Fibroblast of the aortic adventitia (primary cell): Measurements from ENCODE around the gene XYLT1. TPM values are rescaled to one million over a fixed set of nuclear protein-coding genes. Genes with fewer than 3 reads are reported as not detected.

Source experiments
- DNase-seq: peaks from one replicate; pipeline ENCODE4 v3.0.0-alpha.2; 2010; ENCODE audit warnings: low read depth
- H3K4me3 ChIP-seq: 2 replicates; pipeline ENCODE4 v1.5.1; 2011; ENCODE audit warnings: low read depth, mild to moderate bottlenecking, control low read depth, low read length, moderate library complexity
- total RNA-seq: library from RNA; depleted of rRNA; stranded (reverse); fragments of >200 nt; gene quantifications from 2 replicates; pipeline ENCODE4 v1.2.3, GENCODE V29; 2012; ENCODE audit warnings: low replicate concordance
- TF ChIP-seq, protein P1 (sequence below): IDR thresholded peaks from 2 replicates; pipeline ENCODE4 v1.5.1; 2011; ENCODE audit warnings: mild to moderate bottlenecking, low read length, control low read depth, inconsistent platforms; ENCODE audit not compliant: insufficient read depth

Gene XYLT1
- total RNA-seq, 1 donor = 32.7 TPM

DNA sequence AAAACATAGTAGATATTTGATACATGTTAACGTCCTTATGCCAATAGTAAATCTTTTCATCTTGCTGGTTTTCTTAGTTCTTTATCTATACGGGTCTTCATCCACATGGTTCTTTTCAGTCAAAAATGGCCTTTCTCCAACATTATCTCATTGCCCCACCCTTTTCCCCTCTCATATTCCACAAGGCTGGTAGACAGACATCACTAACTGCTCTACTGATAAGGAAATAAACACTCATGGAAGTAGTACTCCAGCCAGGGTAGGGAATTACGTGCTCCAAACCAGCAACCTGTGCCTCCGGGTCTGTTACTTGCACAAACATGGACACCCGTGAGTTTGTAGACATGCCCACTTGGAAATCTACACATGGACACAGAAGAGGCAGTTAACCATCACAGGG is 141.4 kb downstream of the XYLT1 start:
- TF ChIP-seq, protein P1, sequence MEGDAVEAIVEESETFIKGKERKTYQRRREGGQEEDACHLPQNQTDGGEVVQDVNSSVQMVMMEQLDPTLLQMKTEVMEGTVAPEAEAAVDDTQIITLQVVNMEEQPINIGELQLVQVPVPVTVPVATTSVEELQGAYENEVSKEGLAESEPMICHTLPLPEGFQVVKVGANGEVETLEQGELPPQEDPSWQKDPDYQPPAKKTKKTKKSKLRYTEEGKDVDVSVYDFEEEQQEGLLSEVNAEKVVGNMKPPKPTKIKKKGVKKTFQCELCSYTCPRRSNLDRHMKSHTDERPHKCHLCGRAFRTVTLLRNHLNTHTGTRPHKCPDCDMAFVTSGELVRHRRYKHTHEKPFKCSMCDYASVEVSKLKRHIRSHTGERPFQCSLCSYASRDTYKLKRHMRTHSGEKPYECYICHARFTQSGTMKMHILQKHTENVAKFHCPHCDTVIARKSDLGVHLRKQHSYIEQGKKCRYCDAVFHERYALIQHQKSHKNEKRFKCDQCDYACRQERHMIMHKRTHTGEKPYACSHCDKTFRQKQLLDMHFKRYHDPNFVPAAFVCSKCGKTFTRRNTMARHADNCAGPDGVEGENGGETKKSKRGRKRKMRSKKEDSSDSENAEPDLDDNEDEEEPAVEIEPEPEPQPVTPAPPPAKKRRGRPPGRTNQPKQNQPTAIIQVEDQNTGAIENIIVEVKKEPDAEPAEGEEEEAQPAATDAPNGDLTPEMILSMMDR = no peak
- H3K4me3 ChIP-seq = no peak overlapping the region
- DNase-seq = no peak

DNA sequence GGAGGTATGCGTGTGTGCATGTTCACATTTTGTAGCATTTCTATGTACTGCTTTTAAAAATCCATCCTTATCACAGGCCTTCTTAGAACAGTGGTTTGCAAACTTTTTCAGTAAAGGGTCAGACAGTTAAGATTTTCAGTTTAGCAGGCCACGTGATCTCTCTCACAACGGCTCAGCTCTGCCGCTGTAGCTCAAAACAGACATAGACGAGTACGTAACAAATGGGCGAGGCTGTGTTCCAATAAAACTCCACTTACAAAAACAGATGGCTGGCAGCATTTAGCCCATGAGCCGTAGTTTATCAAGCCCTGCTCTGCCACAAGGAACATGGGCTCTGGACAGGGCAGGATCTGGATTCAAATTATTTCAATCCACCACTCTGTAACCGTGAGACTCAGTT is 141.8 kb downstream of the XYLT1 start:
- no peak overlapping the region for H3K4me3 ChIP-seq
- TF ChIP-seq, protein P1 = no peak
- DNase-seq = peak; percentile 67

DNA sequence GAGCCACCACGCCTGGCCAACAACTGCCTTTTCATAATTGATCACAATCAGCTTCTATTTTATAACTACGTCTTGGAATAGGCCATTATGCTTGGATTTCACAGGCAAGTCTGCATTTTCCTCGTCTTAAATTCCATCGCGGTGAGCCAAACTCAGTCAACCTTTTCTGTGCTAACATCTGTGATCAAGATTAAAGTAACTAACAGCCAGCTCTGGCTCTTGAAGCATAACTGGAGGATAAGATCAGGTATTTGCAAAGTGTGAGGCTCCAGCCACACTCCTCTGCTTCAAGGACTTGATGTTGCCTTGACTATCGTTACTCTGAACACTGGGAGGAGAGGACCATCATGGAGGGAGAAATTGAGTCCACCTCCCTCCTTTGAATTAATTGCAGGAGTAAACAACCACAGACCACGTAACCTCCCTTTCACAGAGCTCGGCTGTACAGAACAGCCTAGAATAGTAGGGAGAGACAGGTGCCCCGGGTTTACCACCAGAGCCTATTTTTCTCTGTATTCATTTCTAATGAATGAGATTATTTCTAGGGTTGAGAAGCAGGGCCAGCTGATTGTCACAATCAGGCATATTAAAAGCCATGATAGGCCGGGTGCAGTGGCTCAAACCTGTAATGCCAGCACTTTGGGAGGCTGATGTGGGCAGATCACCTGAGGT is 143.0 kb downstream of the XYLT1 start:
- no peak for DNase-seq
- no peak overlapping the region for H3K4me3 ChIP-seq
- TF ChIP-seq, protein P1 = no peak

DNA sequence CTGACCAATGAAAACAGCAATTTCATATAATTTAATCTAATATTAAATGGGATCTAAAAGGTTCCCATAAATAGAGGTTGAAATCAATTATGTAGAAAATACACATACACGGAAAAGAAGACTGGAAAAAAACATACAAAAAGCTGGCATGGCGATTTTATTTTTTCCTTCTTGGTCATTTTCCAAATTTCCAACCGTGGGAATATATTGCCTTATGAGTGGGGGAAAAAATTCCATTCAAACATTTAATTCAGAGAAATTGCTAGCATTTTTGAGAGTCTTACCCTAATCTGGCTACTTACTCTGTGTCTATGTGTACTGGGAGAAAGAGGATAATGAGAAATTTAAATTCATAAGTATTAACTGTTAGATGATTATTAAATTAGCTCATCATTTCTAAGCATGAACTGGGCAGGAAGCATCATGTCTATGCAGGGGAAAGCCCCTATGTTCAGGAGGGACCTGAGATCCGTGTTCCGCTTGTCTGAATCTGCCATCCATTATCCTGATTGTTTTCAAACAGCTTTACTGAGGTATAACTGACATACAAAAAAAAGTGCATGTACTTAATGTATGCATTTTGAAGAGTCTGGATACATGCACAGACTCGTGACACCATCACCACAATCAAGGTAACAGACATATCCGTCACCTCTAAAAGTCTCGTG is 145.2 kb downstream of the XYLT1 start:
- TF ChIP-seq, protein P1 = no peak
- no peak for DNase-seq
- no peak overlapping the region for H3K4me3 ChIP-seq

DNA sequence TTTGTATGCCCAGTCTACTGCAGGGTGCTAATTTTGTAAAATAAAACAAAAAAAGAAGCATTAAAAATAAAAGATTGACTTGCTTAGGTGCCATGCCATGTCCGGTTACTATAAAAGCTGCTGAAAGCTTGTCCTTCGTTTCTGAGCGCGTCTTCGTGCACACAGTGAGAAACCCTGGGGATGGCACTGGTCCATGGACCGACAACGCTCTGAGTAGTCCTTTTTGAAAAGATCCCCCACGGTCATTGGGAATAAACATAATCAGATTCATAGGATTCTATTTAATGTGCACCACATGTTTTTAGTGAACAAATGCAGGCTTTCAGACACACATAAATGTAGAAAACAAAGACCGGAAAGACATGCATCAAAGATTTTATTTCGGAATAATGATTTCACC is 146.3 kb downstream of the XYLT1 start:
- DNase-seq = no peak
- no peak overlapping the region for H3K4me3 ChIP-seq
- TF ChIP-seq, protein P1 = no peak

DNA sequence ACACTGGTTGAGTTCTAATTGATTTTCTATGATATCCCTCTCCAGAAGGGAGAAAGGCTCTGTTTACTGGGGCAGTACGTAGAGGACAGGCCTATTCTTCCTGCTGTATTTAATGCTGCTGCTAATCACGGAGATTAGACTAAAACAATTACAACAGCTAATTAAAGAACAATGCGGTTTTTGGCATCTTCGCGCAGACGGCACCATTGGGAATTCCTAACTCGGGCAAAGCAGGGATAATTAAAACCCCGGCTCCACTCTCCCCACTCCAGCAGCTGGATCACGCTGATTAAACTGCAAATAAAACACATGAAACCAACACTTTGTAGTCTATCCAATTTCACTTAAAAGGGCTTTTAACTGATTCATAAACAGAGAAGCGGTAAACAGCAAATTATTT is 147.6 kb downstream of the XYLT1 start:
- TF ChIP-seq, protein P1 = no peak
- no peak overlapping the region for H3K4me3 ChIP-seq
- DNase-seq = no peak

DNA sequence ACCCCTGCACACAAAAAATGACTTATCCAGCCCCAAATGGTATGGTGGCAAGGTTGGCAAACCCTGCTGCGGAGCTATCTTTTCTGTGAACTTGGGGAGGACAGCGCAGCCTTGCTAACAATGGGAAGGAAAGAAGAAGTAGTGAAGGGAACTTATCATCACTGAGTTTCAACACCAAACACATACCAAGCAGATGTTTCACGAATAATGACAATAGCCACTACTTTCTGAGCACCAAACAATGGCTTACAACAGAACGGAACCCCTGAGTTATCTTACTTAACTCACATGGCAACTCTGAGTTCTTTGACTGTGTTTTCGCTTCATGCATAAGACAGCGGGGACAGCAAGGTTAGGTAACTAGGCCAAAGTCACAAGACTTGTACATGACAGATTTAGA is 148.9 kb downstream of the XYLT1 start:
- TF ChIP-seq, protein P1 = no peak
- no peak for DNase-seq
- no peak overlapping the region for H3K4me3 ChIP-seq
